Panc1 (cell line): ENCODE measurements around the gene WDFY2. TPM values are rescaled to one million over a fixed set of nuclear protein-coding genes. Genes with fewer than 3 reads are reported as not detected.

Source experiments
- ATAC-seq: fragments of 200-7000 bp; cut with Tn5 transposase; 2 replicates; pipeline ENCODE4 v1.9.1; 2020; ENCODE audit warnings: mild to moderate bottlenecking, moderate library complexity
- BruUV-seq: library from RNA; stranded (reverse); fragments of 400-500 nt; replicated peaks from 2 replicates; lab custom pipeline; 2021; lab: Mats Ljungman, UMichigan
- CTCF ChIA-PET: fragments of 300-600 bp; sonication (Branson Sonifier 250); formaldehyde crosslinking; loops from one replicate; lab custom pipeline; 2022; ENCODE audit warnings: antibody characterized with exemption; lab: Charles Lee
- POLR2A ChIA-PET: fragments of 300-600 bp; sonication (Branson Sonifier 250); formaldehyde crosslinking; loops from one replicate; lab custom pipeline; 2022; ENCODE audit warnings: antibody characterized with exemption; lab: Charles Lee
- DNase-seq: peaks from one replicate; pipeline ENCODE4 v3.0.0-alpha.2; 2010; ENCODE audit warnings: low read depth, low spot score
- H3K27ac ChIP-seq: 2 replicates; pipeline ENCODE4 v1.5.1; 2011; ENCODE audit warnings: mild to moderate bottlenecking, low read length, inconsistent platforms
- H3K27me3 ChIP-seq: fragments of 200-500 bp; sonication (Bioruptor generic); 2 replicates; pipeline ENCODE4 v1.6.0; 2014; ENCODE audit warnings: low read length, inconsistent platforms; ENCODE audit not compliant: control insufficient read depth, insufficient read depth
- H3K36me3 ChIP-seq: fragments of 200-500 bp; sonication (Bioruptor generic); 2 replicates; pipeline ENCODE4 v1.5.1; 2014; ENCODE audit warnings: inconsistent platforms, mild to moderate bottlenecking, low read length, moderate library complexity; ENCODE audit not compliant: control insufficient read depth, insufficient read depth
- H3K4me1 ChIP-seq: 2 replicates; pipeline ENCODE4 v1.5.1; 2011; ENCODE audit warnings: inconsistent platforms, mild to moderate bottlenecking, low read length, moderate library complexity; ENCODE audit not compliant: control insufficient read depth, insufficient read depth
- H3K4me3 ChIP-seq, 2 experiments: 2 replicates each; pipeline ENCODE4 v1.5.1; 2011 to 2012; ENCODE audit warnings: low read depth in 2 of 2, low read length in 2 of 2, mild to moderate bottlenecking in 2 of 2, inconsistent platforms in 1 of 2, moderate library complexity in 1 of 2
- H3K9me3 ChIP-seq: fragments of 200-500 bp; sonication (Bioruptor generic); 2 replicates; pipeline ENCODE4 v1.5.1; 2014; ENCODE audit warnings: low read depth, mild to moderate bottlenecking, inconsistent platforms, low read length, moderate library complexity; ENCODE audit not compliant: control insufficient read depth, insufficient read depth
- CTCF ChIP-seq: fragments of 450-650 bp; IDR thresholded peaks from 2 replicates; pipeline ENCODE4 v1.5.1; 2017; ENCODE audit warnings: mild to moderate bottlenecking
- POLR2AphosphoS5 ChIP-seq: IDR thresholded peaks from 2 replicates; pipeline ENCODE4 v1.6.1; 2012; ENCODE audit warnings: mild to moderate bottlenecking, low read depth, low read length, moderate library complexity
- REST ChIP-seq, 2 experiments: IDR thresholded peaks; 2 replicates each; pipeline ENCODE4 v1.6.1; 2011 to 2012; ENCODE audit warnings: low read depth in 2 of 2, control low read depth in 1 of 2, low read length in 1 of 2, mild to moderate bottlenecking in 1 of 2, moderate library complexity in 1 of 2; ENCODE audit not compliant: insufficient read depth in 1 of 2
- SIN3A ChIP-seq: IDR thresholded peaks from 2 replicates; pipeline ENCODE4 v1.6.1; 2012; ENCODE audit warnings: low read depth, mild to moderate bottlenecking, low read length, moderate library complexity, borderline replicate concordance; ENCODE audit not compliant: insufficient read depth
- TCF7L2 ChIP-seq: IDR thresholded peaks from 2 replicates; pipeline ENCODE4 v1.6.1; 2011; ENCODE audit warnings: mild to moderate bottlenecking, low read depth, low read length, inconsistent platforms
- in situ Hi-C: cut with HindIII; loops from 2 replicates; pipeline ENCODE4 v1.10.0; 2016; ENCODE audit warnings: low sequenced_read_pairs, low pct_unique_long_range_greater_than_20kb
- intact Hi-C: fragments of 100-400 bp; cut with micrococcal nuclease; formaldehyde crosslinking; loops from one replicate; pipeline ENCODE4 v1.10.0; 2022; ENCODE audit not compliant: unreplicated experiment
- total RNA-seq: library from RNA; stranded (reverse); gene quantifications from one replicate; pipeline ENCODE4 v1.2.1, GENCODE V29; 2021; ENCODE audit not compliant: unreplicated experiment

The WDFY2 gene
- total RNA-seq, 1 experiment from 2014 or later, result 7.8 TPM

DNA sequence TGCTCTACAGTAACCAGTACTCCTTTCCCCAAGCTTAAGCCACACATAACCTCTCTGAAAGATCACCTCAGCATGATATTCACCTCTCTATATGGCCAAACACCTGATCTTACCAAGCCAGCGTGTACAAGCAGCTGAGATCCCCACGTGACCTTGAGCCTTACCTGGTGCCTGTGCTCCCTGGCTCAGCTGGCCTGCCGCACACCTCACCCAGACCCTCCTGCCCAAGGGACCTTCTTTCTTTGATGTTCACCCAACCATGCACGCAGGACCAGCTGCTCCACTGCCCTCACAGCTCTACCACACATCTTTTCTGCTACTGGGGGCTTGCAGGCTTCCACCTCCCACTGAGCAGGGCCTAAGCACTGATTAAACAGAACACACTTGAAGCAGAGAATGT is 210.7 kb downstream of the WDFY2 start:
- Histone ChIP-seq H3K4me3 (no peak overlapping the region), H3K27me3 (no peaks in the 10 kb centered on the region), H3K4me1 (no peaks in the 10 kb centered on the region; the same call in 1 of the 2 replicates), H3K27ac (no peak overlapping the region), H3K36me3 (no peaks in the 10 kb centered on the region), H3K9me3 (no peaks in the 10 kb centered on the region)
- ATAC-seq, result no peak
- in situ Hi-C loops, result no loop called here
- intact Hi-C loops, result loop anchor here (5.0 kb wide), 1 partner anchor 348 kb away; no protein-coding TSS in a partner anchor
- DNase-seq, result no peak
- ChIA-PET CTCF (interaction anchor here (0.5 kb wide), 1 partner anchor 344 kb away, joined by 3 read pairs; no protein-coding TSS in a partner anchor), POLR2A (no interaction called here)
- no TSS peak for BruUV-seq
- no peak for TF ChIP-seq SIN3A

GRCh38 chr13:51795419-51795818 is 211.2 kb downstream of the WDFY2 start:
- intact Hi-C loops, result loop anchor here (5.0 kb wide), 1 partner anchor 348 kb away; no protein-coding TSS in a partner anchor
- H3K27me3 ChIP-seq, result no peaks in the 10 kb centered on the region
- TF ChIP-seq POLR2AphosphoS5, result no peak
- BruUV-seq, result no TSS peak
- H3K4me1 ChIP-seq, result no peaks in the 10 kb centered on the region; the same call in 1 of the 2 replicates
- DNase-seq, result no peak
- in situ Hi-C loops, result no loop called here
- no peak overlapping the region for H3K27ac ChIP-seq
- ChIA-PET POLR2A (no interaction called here), CTCF (interaction anchor here (0.5 kb wide), 1 partner anchor 344 kb away, joined by 3 read pairs; no protein-coding TSS in a partner anchor)
- H3K4me3 ChIP-seq, result no peak overlapping the region
- H3K9me3 ChIP-seq, result no peaks in the 10 kb centered on the region
- no peaks in the 10 kb centered on the region for H3K36me3 ChIP-seq
- ATAC-seq, result no peak

- BruUV-seq, result no TSS peak
- ChIA-PET CTCF (no interaction called here), POLR2A (no interaction called here)
- H3K9me3 ChIP-seq, result no peaks in the 10 kb centered on the region
- in situ Hi-C loops (no loop called here), intact Hi-C loops (loop anchor here (5.0 kb wide), 1 partner anchor 349 kb away; no protein-coding TSS in a partner anchor)
- ATAC-seq, result no peak
- no peaks in the 10 kb centered on the region for H3K36me3 ChIP-seq
- H3K4me1 ChIP-seq, result no peaks in the 10 kb centered on the region; the same call in none of the 2 replicates
- no peak overlapping the region for H3K27ac ChIP-seq
- no peak for TF ChIP-seq TCF7L2
- TF ChIP-seq POLR2AphosphoS5, result no peak
- no peak for TF ChIP-seq REST (IDR thresholded peaks at IDR 0.05; ENCODE audit: insufficient read depth in 1 of 2, low read depth in 2 of 2, low read length in 1 of 2)
- no peak for TF ChIP-seq SIN3A
- TF ChIP-seq CTCF, result no peak
- H3K4me3 ChIP-seq, result no peak overlapping the region
- no peaks in the 10 kb centered on the region for H3K27me3 ChIP-seq
- no peak for DNase-seq
These were observed 212.3 kb downstream of the WDFY2 start for GRCh38 chr13:51796546-51796945.
